BE2C (cell line): Measurements from ENCODE around the gene SYNCRIP.

Experiments used
- DNase-seq: peaks from one replicate; pipeline ENCODE4 v3.0.0-alpha.2; 2020
- H3K27me3 ChIP-seq: fragments of 250-450 bp; sonication (Bioruptor Pico); 2 replicates; pipeline ENCODE4 v1.5.1; 2020; ENCODE audit warnings: mild to moderate bottlenecking
- H3K36me3 ChIP-seq: fragments of 250-450 bp; sonication (Bioruptor Pico); 2 replicates; pipeline ENCODE4 v1.5.1; 2020; ENCODE audit warnings: mild to moderate bottlenecking
- H3K4me1 ChIP-seq: fragments of 250-450 bp; sonication (Bioruptor Pico); 2 replicates; pipeline ENCODE4 v1.5.1; 2020
- H3K4me3 ChIP-seq: 2 replicates; pipeline ENCODE4 v1.5.1; 2011; ENCODE audit warnings: low read depth, low read length
- H3K9me3 ChIP-seq: fragments of 250-450 bp; sonication (Bioruptor Pico); 2 replicates; pipeline ENCODE4 v1.5.1; 2020
- CTCF ChIP-seq: IDR thresholded peaks from 2 replicates; pipeline ENCODE4 v1.5.1; 2012; ENCODE audit warnings: mild to moderate bottlenecking, low read depth, low read length

Gene SYNCRIP

GRCh38 chr6:85644279-85644762 lies 1.6 kb upstream of the SYNCRIP start:
- peak overlapping the region; percentile 80 for H3K4me3 ChIP-seq
- DNase-seq: no peak
- H3K27me3 ChIP-seq: no peaks in the 10 kb centered on the region
- no peaks in the 10 kb centered on the region for H3K4me1 ChIP-seq
- H3K36me3 ChIP-seq: peaks cover 32% of the 10 kb centered on the region
- H3K9me3 ChIP-seq: no peaks in the 10 kb centered on the region
- TF ChIP-seq CTCF: no peak

- H3K4me3 ChIP-seq: peak overlapping the region; percentile 80
- H3K36me3 ChIP-seq: peaks cover 38% of the 10 kb centered on the region
- DNase-seq: peak; percentile 94
- no peaks in the 10 kb centered on the region for H3K9me3 ChIP-seq
- no peaks in the 10 kb centered on the region for H3K4me1 ChIP-seq
- H3K27me3 ChIP-seq: no peaks in the 10 kb centered on the region
- no peak for TF ChIP-seq CTCF
These were observed 1.0 kb upstream of the SYNCRIP start for GRCh38 chr6:85643537-85644278.

GRCh38 chr6:85641897-85642773 lies 551 bp downstream of the SYNCRIP start:
- DNase-seq: peak; percentile 69
- H3K27me3 ChIP-seq: no peaks in the 10 kb centered on the region
- H3K4me3 ChIP-seq: peak overlapping the region; percentile 90
- no peaks in the 10 kb centered on the region for H3K4me1 ChIP-seq
- H3K9me3 ChIP-seq: no peaks in the 10 kb centered on the region
- TF ChIP-seq CTCF: no peak
- H3K36me3 ChIP-seq: peaks cover 51% of the 10 kb centered on the region

- Histone ChIP-seq H3K36me3 (peaks cover 57% of the 10 kb centered on the region), H3K9me3 (no peaks in the 10 kb centered on the region), H3K27me3 (no peaks in the 10 kb centered on the region), H3K4me3 (peak overlapping the region; percentile 90), H3K4me1 (no peaks in the 10 kb centered on the region)
- no peak for TF ChIP-seq CTCF
- no peak for DNase-seq
These were observed 1.2 kb downstream of the SYNCRIP start for GRCh38 chr6:85641522-85641896.

GRCh38 chr6:85640821-85641220 lies 1.9 kb downstream of the SYNCRIP start:
- Histone ChIP-seq H3K4me3 (peak overlapping the region; percentile 90), H3K4me1 (no peaks in the 10 kb centered on the region), H3K36me3 (peaks cover 64% of the 10 kb centered on the region), H3K27me3 (no peaks in the 10 kb centered on the region), H3K9me3 (no peaks in the 10 kb centered on the region)
- TF ChIP-seq CTCF: no peak
- no peak for DNase-seq
